GM19193 (cell line): ENCODE results near the gene NPPC.

Experiments used
- POLR2A ChIP-seq: IDR thresholded peaks from 4 replicates; pipeline ENCODE4 v1.6.1; 2011; ENCODE audit not compliant: insufficient read depth, insufficient read length; ENCODE audit errors: extremely low read depth

NPPC gene

GRCh38 chr2:231914077-231914690 is 12.0 kb downstream of the NPPC start:
- TF ChIP-seq POLR2A: no peak

- no peak for TF ChIP-seq POLR2A
Observed at GRCh38 chr2:231911381-231911780, 14.8 kb downstream of the NPPC start.

GRCh38 chr2:231910771-231911170 is 15.4 kb downstream of the NPPC start:
- TF ChIP-seq POLR2A: no peak

- TF ChIP-seq POLR2A: no peak
Observed at GRCh38 chr2:231909631-231910030, 16.6 kb downstream of the NPPC start.

GRCh38 chr2:231908584-231908983 is 17.6 kb downstream of the NPPC start:
- no peak for TF ChIP-seq POLR2A

GRCh38 chr2:231907765-231908164 is 18.4 kb downstream of the NPPC start:
- no peak for TF ChIP-seq POLR2A

GRCh38 chr2:231905026-231905425 is 21.2 kb downstream of the NPPC start:
- no peak for TF ChIP-seq POLR2A

- TF ChIP-seq POLR2A: no peak
Observed at GRCh38 chr2:231904161-231904611, 22.0 kb downstream of the NPPC start.

GRCh38 chr2:231902598-231902997 is 23.6 kb downstream of the NPPC start:
- no peak for TF ChIP-seq POLR2A

- TF ChIP-seq POLR2A: no peak
Observed at GRCh38 chr2:231900972-231901371, 25.2 kb downstream of the NPPC start.

- TF ChIP-seq POLR2A: no peak
Observed at GRCh38 chr2:231900486-231900942, 25.7 kb downstream of the NPPC start.

GRCh38 chr2:231894566-231895380 is 31.4 kb downstream of the NPPC start:
- TF ChIP-seq POLR2A: no peak

GRCh38 chr2:231891514-231891905 is 34.7 kb downstream of the NPPC start:
- no peak for TF ChIP-seq POLR2A

- no peak for TF ChIP-seq POLR2A
Observed at GRCh38 chr2:231890896-231891513, 35.2 kb downstream of the NPPC start.

GRCh38 chr2:231887756-231888155 is 38.4 kb downstream of the NPPC start:
- no peak for TF ChIP-seq POLR2A

GRCh38 chr2:231886071-231886681 is 40.0 kb downstream of the NPPC start:
- TF ChIP-seq POLR2A: no peak

GRCh38 chr2:231884438-231885140 is 41.6 kb downstream of the NPPC start:
- no peak for TF ChIP-seq POLR2A
